GM12864 (cell line): ENCODE data around the gene ABCB1.

Experiments used
- DNase-seq: peaks from one replicate; pipeline ENCODE4 v3.0.0-alpha.2; 2011; ENCODE audit warnings: low read depth
- H3K4me3 ChIP-seq: 2 replicates; pipeline ENCODE4 v1.5.1; 2011; ENCODE audit warnings: mild to moderate bottlenecking, low read depth, low read length, control low read depth
- TF ChIP-seq, protein P1 (sequence below): IDR thresholded peaks from 2 replicates; pipeline ENCODE4 v1.5.1; 2011; ENCODE audit warnings: low read depth, mild to moderate bottlenecking, moderate library complexity, low read length, control low read depth, inconsistent platforms; ENCODE audit errors: missing control alignments

The ABCB1 gene

DNA sequence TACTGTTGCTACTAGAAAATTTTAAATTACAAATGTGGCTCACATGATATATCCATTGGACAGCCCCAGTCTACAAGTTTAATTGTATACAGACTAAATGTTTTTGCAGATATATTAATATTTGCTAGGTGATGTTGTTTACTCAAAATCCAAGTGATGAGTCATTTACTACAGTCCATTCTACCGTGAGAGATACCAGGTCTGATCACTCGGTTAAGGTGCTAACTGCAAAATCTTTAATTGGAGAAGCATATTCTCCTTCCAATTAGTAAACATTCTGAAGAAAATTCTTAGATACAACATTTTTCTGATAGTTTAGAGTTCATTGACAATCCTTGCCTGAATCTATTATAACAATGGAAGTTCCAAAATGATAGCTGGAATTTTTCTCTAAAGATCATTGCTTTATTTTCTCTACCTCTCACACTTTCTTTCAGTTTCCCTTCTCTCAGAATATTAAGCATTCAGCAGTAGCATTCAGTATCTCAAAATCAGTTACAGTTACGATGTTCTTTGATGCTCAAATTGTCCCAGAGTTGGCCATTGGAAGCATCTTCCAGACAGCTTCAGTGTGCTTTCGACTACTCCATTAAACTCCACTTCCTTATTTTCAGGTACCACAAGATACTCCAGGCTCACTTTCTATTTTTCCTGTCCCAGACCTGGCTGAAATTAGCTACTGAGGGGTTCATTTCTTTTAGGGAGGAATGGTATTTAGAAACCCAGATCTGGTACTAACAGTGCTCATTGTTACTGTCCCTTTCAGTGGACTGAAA lies 2.3 kb downstream of the ABCB1 start:
- TF ChIP-seq, protein P1, sequence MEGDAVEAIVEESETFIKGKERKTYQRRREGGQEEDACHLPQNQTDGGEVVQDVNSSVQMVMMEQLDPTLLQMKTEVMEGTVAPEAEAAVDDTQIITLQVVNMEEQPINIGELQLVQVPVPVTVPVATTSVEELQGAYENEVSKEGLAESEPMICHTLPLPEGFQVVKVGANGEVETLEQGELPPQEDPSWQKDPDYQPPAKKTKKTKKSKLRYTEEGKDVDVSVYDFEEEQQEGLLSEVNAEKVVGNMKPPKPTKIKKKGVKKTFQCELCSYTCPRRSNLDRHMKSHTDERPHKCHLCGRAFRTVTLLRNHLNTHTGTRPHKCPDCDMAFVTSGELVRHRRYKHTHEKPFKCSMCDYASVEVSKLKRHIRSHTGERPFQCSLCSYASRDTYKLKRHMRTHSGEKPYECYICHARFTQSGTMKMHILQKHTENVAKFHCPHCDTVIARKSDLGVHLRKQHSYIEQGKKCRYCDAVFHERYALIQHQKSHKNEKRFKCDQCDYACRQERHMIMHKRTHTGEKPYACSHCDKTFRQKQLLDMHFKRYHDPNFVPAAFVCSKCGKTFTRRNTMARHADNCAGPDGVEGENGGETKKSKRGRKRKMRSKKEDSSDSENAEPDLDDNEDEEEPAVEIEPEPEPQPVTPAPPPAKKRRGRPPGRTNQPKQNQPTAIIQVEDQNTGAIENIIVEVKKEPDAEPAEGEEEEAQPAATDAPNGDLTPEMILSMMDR, result no peak
- no peak for DNase-seq
- no peak overlapping the region for H3K4me3 ChIP-seq

DNA sequence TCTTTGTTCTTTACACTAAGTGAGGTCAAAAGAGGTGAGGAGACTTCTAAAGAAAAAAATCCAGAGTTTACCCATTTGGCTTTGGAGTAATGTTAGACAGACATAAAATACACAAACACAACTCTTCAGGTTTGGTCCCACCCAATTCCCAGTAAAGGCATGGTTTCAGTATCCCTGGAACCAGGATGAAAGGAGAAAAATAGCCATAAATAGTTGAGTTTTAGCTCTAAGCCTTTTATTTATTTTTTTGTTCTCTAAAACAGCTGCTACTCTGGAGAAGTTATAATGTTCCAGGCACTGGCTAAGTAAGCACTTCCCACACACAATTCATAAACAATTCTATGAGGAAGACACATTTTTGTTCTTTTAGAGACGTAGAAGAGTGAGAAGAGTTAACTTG lies 4.0 kb downstream of the ABCB1 start:
- TF ChIP-seq, protein P1, result no peak
- DNase-seq, result no peak
- H3K4me3 ChIP-seq, result no peak overlapping the region

DNA sequence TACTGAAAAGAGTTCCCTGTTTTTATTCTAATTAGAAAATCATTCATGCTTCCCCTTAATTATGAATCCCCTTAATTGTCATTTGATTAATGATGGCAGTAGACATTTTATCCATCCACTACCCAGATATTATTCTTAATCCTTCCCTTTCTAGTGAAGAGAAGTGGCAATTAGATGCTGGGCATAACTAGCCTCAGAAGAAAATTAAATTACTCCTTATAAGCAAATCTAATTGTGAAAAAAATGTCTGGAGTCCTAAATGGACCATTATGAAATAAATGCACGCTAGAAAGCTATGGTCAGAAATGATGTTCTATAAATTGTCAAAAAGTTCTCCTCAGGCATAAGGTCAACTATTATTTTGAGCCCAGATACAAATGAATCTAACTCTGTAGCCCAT lies 4.5 kb downstream of the ABCB1 start:
- no peak overlapping the region for H3K4me3 ChIP-seq
- TF ChIP-seq, protein P1, result no peak
- DNase-seq, result no peak

DNA sequence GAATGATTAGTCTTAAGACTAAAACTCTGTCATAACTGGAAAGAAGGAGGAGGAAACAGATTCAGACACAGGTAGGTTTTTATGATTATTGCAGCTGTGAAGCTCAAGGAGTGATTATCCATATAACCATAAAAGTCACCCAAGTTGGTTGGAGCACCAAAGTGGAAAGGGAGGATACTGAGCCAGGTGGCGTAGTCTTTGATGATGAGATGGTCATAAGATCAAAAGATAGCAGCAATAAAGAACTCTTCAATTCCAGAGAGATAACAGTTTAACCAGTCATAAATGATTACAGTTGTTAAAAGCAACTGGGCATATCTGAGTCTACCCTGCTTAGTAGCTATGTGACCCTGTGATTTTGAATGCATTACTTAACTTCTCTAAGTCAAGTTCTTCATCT lies 8.4 kb downstream of the ABCB1 start:
- DNase-seq, result no peak
- TF ChIP-seq, protein P1, result no peak
- H3K4me3 ChIP-seq, result no peak overlapping the region

DNA sequence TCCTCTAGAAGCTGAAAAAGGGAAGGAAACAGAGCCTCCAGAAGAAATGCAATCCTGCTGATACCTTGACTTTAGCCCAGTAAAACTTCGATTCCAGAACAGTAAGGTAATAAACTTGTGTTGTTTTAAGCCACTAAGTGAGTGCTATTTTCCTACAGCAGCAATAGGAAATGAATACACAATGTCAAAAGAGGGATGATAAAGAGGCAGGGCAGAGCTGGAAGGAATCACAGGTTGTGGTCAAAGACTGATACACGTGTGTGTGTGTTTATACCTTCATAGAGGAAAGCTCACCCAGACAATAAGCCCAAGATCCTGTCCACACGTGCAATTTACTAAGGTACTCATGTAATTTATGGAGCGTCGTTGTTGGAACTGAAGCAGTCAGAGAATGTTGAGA lies 9.5 kb downstream of the ABCB1 start:
- no peak for DNase-seq
- H3K4me3 ChIP-seq, result no peak overlapping the region
- TF ChIP-seq, protein P1, result no peak

DNA sequence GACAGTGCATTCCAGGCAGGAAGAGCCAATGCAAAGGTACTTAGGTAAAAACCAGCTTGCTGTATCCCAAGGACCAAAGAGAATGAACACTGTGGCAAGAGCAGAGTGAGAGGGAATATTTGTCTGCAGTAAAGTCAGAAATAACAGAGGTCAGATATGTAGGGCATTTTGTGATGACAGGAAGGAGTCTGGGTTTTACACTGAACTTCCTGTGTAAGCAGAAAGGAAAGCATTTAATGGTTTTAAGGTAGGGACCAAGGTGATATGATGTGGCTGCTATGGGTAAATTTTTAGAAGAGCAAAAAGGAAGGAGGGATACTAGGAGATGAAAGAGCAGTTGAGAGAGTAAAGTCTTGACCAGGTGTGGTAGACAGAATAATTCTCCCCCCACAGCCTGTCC lies 10.1 kb downstream of the ABCB1 start:
- TF ChIP-seq, protein P1, result no peak
- no peak overlapping the region for H3K4me3 ChIP-seq
- DNase-seq, result no peak

DNA sequence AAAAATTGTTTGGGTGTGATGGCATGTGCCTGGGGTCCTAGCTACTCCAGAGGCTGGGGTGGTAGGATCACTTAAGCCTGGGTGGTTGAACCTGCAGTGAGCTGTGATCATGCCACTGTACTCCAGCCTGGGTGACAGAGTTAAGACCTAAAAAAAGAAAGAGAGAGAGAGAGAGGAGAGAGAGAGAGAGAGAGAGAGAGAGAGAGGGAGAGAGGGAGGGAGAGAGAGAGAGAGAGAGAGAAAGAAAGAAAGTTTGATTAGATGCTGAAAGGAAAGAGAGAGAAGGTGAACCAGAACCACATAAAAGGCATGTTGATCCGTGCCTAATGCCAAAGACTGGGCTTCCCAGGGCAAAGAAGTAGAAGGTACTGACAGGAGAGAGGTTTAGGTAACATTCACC lies 11.1 kb downstream of the ABCB1 start:
- H3K4me3 ChIP-seq, result no peak overlapping the region
- TF ChIP-seq, protein P1, result no peak
- DNase-seq, result no peak
